HG02571 (cell line): ENCODE data around the gene RDH8.

Experiments used
- ATAC-seq: cut with Tn5 transposase; IDR thresholded peaks from one replicate; pipeline ENCODE4 v1.9.1; 2021; ENCODE audit warnings: mild to moderate bottlenecking, moderate library complexity; ENCODE audit not compliant: unreplicated experiment

The RDH8 gene, protein sequence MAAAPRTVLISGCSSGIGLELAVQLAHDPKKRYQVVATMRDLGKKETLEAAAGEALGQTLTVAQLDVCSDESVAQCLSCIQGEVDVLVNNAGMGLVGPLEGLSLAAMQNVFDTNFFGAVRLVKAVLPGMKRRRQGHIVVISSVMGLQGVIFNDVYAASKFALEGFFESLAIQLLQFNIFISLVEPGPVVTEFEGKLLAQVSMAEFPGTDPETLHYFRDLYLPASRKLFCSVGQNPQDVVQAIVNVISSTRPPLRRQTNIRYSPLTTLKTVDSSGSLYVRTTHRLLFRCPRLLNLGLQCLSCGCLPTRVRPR

GRCh38 chr19:10013316-10013715 is at the start of gene RDH8:
RDH8 (plus strand) TSS chr19:10013483; CDS start chr19:10013498, 15 bp downstream.
- no peak for ATAC-seq

- ATAC-seq: no peak
Observed at GRCh38 chr19:9966024-9966423, 47.3 kb upstream of the RDH8 start.

GRCh38 chr19:9966448-9966847 is 46.8 kb upstream of the RDH8 start:
- ATAC-seq: no peak

DNA sequence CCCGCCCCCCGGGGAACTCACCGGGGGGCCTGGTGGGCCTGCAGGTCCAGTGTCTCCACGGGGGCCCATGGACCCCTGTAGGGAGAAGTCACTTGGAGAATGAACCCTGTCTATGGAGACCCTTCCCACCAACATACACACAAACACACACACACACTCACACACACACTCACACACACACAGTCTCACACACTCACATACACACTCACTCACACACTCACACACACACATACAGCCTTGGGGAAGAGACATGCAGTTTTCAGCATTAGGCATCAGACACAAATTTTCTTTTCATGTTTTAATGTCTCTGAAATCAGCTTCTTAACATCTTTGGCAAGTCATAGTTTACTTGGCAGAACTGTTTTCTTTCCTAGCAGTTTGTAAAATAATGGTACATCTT is 46.0 kb upstream of the RDH8 start:
- no peak for ATAC-seq

GRCh38 chr19:9968820-9969687 is 44.2 kb upstream of the RDH8 start:
- ATAC-seq: no peak

- no peak for ATAC-seq
Observed at GRCh38 chr19:9969688-9969975, 43.7 kb upstream of the RDH8 start.

DNA sequence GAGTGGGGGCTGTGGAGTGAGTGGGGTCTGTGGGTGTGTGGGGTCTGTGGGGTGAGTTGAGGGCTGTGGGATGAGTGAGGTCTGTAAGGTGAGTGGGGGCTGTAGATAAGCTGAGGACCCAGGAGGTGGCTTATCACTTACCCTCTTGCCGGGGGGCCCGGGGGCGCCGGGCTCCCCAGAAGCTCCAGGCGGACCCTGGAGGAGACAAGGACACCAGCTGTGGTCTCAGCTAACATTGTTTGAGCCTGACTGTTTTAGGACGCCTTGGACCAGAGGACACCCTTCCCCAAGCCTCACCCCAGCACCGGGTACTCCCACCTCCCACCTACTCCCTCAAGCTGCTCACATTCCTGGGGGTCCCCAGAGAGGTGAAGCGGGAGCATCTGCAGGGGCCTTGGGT is 42.8 kb upstream of the RDH8 start:
- ATAC-seq: no peak

DNA sequence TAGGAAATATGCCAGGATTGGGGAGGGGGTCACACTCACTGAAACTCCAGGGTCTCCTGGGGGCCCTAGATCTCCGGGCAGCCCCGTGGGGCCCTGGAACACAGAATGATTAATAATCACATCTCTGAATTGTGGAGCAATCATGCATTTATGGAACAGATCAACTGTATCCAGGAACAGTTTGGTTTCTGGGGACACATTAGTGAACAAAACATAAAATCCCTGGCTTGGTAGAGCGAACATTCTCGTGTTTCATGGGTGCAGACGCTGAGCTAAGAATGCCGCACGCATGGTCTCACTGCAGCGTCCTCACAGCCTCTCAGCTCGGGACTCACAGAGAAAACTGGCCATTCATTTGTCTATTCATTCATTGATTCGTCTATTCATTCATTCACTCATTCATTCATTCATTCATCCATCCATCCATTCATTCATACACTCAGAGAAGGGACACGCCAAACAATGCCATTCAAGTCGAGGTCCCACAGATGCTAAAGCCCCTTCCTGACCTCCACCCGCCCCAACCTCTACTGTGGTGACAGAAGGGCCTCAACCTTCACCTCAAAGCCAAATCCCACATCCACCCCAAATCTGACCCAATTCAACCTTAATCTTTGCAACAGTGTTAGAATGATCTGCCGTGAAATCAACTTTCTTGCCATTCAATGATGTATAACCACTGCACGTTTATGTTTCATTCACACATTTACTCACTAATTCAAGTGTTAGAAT is 42.0 kb upstream of the RDH8 start:
- ATAC-seq: no peak

- ATAC-seq: no peak
Observed at GRCh38 chr19:9972103-9972502, 41.2 kb upstream of the RDH8 start.

DNA sequence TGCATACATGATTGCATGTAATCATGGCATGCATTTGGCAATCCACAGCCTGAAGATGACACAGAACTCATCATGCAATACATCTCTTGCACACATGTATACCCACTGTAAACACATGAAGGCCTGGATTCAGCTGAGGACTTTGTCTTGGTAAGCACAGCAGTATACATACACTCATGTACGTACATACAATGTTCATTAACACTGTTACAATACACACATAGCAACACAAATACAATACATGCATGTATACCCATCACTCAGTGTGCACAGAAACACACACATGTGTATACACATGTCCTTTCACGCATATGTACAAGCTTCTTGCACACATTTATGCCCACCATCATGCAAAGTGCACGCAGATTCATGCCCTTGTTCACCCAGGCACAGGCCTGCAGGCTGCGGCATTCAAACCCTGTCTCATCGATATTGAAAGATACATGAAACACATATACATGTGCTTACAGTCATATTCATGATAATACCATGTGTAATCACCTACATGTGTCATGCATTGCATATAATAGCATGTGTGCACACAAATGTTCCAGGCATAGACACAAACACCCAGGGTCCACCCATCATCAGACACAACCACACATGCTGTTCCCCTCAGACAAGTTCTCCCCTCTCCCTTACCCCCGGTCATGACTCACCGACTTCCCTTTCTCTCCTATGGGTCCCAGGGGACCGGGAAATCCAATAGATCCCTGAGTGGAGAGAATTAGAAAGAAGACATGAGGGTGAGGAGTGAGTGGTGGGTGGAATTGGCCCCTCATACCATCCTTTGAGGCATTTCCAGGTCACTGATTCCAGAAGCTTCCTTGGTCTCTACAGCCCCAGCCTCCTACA is 31.6 kb upstream of the RDH8 start:
- ATAC-seq: no peak

DNA sequence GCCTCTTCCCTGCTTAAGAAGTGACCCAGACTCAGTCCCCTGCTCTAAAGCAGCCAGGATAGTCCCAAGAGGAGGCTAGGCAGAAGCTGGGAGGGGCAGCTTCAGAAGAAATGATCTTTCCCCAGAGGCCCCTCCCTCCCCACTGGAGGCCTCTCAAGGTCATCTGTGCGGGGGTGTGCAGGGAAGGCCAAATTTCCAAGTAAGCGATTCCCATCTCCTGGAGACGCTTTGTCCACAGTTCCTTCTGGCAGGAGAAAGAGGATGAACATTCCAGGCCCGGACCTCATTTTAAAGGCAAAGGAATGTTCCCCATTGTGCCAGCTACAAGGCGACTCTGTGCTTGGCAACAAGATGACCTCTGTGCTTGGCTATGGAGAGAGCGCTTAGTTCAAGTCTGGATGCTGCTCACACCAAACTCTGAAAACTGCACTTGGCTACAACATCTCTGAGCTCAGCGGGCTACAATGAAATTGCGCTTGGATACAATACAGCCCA is 26.4 kb upstream of the RDH8 start:
- no peak for ATAC-seq

- ATAC-seq: no peak
Observed at GRCh38 chr19:9989504-9989903, 23.8 kb upstream of the RDH8 start.

- no peak for ATAC-seq
Observed at GRCh38 chr19:9991425-9992191, 21.7 kb upstream of the RDH8 start.

DNA sequence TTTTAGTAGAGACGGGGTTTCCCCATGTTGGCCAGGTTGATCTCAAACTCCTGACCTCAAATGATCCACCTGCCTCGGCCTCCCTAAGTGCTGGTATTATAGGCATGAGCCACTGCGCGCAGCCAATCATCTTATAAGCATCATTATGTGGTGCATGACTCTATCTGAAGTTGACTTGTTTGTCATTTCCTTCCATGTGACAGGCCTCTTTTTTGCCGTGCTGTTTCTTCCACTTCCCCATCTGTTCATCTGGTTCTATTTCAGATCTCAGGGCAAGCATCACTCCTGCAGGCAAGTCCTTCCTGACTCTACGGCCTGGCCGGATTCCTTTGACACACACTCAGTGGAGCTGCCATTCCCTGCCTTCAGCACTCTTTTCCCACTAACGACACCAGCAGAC is 18.2 kb upstream of the RDH8 start:
- ATAC-seq: no peak

DNA sequence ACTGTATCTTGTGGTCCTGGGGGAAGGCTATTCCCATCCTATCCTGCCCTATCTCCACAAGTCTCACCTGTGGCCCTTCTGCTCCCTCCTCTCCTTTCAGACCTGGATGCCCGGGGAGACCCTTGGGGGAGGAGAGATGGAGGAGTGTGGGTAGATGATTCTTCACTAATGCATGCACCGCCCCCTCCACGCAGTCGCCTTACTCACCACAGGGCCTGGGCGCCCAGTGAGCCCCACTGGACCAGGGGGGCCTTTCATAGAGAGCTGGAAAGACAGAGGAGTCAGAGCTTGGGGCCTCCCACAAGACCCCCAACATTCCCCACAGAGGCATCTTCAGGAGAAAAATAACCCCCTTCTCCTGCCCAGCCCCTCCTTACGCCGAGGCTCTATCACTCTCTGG is 17.3 kb upstream of the RDH8 start:
- no peak for ATAC-seq

DNA sequence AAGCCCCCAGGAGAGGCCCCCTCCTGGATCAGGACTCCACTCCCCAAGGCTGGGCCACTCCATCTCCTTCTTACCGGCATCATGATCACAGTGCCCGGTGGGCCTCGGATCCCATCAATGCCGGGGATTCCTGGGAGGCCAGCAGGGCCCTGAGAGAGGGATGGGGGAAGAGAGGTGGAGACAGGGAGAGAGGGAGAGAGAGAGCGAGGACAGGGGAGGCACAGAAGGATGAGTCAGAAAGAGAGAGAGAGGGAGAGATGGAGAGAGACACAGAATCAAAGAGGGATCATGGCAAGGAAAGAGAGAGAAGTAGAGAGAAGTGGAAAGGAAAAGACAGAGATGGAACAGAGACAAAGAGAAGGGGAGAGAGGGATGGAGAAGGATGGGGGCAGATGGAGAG is 16.7 kb upstream of the RDH8 start:
- ATAC-seq: no peak

DNA sequence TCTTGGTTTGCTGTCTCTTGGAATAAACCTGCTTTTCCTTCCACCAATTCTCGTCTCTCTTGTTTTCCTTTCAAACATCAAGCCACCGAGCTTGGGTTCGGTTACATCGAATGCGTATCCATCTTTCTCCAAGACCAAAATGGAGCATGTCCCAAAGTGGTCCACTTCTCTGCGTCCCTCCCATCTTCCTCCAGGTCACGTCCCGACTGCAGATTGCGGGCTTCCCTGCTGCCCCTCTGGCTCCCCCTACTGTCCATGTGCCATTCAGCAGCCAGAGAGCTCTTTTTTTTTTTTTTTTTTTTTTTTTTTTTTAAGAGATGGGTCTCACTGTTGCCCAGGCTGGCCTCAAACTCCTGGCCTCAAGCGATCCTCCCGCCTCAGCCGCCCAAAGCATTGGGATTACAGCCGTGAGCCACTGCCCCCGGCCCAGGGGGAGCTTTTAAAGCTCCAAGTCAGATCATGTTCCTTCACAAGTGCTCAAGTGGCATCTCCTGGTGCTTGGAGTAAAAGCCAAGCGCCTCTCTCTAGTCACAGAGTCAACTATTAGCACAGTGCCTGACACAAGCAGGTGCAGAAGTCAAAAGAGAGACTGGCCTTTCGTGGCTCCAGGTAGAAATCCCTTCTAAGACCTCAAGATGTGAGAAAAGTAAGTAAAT is 13.0 kb upstream of the RDH8 start:
- ATAC-seq: no peak

DNA sequence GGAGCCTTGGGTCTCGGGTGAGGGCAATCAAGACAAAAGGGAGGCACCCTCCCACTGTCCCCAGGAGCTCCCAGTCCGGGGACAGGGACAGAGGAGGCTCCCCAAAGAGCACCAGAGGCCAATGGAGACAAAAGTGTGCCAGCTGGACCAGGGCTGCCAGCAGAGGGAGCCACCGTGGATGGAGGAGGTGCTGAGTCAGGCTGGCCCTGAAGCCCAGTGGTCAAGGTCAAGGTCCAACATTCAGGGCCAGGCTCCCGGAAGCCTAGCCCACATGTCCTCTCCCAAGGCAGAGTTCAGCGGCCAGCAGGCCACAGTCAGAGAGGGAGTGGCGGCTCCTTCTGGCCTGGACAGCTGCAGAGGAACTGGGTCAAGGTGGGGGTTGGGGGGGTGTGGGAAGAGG is 11.4 kb upstream of the RDH8 start:
- no peak for ATAC-seq

GRCh38 chr19:10003271-10003670 is 10.0 kb upstream of the RDH8 start:
- no peak for ATAC-seq

DNA sequence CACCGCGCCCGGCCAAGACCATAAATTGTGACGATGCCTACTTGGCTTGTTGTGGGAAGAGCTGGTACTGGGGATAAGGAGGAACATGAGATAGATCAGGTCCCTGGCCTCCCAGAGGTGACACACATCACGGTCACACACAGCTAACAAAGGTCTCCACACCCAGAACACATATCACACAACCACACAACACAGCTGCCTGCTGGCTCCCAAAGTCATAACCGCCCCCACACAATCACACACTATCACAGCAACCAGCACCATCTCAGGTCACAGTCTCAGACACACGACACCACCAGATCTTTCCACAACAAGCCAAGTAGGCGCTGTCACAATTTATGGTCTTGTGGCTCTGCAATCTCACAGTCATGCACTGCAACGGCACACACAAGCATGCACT is 8.7 kb upstream of the RDH8 start:
- no peak for ATAC-seq
